ENCODE results near the gene NOL4L.

DNA sequence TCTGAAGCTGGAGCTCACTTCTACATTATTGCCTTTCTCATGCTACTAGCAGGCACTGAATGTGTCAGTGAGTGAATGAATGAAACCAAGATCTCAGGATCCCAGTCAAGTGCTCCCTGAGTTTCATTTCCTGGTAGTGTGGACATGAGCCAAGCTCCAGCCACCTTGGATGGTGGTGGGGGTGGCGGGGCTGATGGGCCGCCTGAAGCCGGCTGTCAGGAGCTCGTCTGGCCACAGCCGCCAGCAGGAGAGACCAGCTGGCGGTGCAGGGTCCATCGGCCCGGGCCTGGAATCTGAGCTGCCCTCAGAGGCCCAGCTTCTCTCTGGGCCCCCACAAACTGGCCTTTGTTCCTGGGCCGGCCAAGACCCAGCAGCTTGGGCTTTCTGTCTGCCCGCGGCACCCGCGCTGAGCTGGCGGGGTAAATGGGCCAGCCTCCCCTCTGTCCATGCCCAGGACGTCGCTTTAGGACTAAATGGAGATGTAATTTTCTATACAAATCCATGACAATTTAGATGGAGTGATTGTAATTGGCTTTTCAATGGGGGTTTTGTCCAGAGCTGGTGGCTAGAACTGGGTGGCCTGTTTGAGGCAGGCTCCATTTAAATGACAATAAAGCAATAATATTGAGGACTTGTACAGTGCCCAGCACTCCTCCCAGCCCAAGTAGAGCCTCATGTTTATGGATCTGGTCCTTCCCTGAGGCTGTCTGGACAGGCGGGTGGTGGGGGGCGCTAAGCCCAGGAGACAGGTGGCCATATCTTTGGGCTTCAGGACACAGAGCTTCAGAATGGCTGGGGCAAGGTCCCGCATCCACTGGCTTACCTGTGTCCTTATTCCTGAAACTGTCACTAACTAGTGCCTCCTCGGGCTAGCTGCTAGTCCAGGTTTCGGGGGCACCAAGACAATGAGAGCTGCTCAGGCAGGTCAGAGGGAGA, 43.5 kb downstream of the NOL4L start:
- TF ChIP-seq, protein P1, sequence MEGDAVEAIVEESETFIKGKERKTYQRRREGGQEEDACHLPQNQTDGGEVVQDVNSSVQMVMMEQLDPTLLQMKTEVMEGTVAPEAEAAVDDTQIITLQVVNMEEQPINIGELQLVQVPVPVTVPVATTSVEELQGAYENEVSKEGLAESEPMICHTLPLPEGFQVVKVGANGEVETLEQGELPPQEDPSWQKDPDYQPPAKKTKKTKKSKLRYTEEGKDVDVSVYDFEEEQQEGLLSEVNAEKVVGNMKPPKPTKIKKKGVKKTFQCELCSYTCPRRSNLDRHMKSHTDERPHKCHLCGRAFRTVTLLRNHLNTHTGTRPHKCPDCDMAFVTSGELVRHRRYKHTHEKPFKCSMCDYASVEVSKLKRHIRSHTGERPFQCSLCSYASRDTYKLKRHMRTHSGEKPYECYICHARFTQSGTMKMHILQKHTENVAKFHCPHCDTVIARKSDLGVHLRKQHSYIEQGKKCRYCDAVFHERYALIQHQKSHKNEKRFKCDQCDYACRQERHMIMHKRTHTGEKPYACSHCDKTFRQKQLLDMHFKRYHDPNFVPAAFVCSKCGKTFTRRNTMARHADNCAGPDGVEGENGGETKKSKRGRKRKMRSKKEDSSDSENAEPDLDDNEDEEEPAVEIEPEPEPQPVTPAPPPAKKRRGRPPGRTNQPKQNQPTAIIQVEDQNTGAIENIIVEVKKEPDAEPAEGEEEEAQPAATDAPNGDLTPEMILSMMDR (IDR thresholded peaks at IDR 0.05) = no peak
- no peak for TF ChIP-seq POLR2A (IDR thresholded peaks at IDR 0.05)
